HG02759 (cell line): ENCODE results near the gene CYP1A2.

Experiments
- ATAC-seq: cut with Tn5 transposase; IDR thresholded peaks from one replicate; pipeline ENCODE4 v1.9.1; 2021; ENCODE audit warnings: mild to moderate bottlenecking, moderate library complexity; ENCODE audit not compliant: unreplicated experiment

CYP1A2 gene

DNA sequence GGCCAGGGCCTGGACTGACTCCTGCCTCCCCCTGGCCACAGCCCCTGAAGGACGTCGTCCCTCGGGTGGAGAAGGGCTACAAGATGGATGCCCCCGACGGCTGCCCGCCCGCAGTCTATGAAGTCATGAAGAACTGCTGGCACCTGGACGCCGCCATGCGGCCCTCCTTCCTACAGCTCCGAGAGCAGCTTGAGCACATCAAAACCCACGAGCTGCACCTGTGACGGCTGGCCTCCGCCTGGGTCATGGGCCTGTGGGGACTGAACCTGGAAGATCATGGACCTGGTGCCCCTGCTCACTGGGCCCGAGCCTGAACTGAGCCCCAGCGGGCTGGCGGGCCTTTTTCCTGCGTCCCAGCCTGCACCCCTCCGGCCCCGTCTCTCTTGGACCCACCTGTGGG lies 53.6 kb downstream of the CYP1A2 start:
- ATAC-seq = no peak

- no peak for ATAC-seq
These were observed 54.3 kb downstream of the CYP1A2 start for GRCh38 chr15:74802862-74803447.

DNA sequence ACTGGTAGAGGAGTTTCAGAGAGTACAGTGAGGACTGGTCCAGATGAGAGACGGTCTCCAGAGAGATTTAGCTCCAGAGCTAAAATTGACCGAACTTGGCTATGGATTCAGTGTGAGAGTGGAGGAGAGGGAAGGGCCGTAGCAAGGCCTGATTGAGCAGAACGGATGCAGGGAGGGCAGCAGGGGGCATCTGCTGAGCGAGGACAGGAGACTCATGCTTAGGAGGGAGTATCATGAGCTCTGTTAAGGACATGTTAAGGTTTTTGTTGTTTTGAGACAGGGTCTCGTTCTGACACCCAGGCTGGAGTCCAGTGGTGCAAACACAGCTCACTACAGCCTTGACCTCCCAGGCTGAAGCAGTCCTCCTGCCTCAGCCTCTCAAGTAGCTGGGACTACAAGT lies 56.3 kb downstream of the CYP1A2 start:
- ATAC-seq = no peak
